ENCODE results near the gene PACRGL. TPM values are rescaled to one million over a fixed set of nuclear protein-coding genes. Genes with fewer than 3 reads are reported as not detected.
A peak's percentile ranks its signal among the peaks of the same experiment; 100 is the strongest.

PACRGL gene
- total RNA-seq = 11.5 to 20.0 TPM (median 11.5 TPM) in 3 replicates
- long read RNA-seq, partial matches to known transcripts = 1 of 7 reads
- long read RNA-seq, other reads (novel, unspliced or antisense) = 4 of 7 reads

- Mint-ChIP-seq H3K9me3 (ENCODE audit: low read depth) (no peaks in the 10 kb centered on the region), H3K27me3 (ENCODE audit: low read depth) (peaks cover 4% of the 10 kb centered on the region), H3K4me1 (ENCODE audit: low read depth) (peaks cover 14% of the 10 kb centered on the region), H3K36me3 (ENCODE audit: low read depth) (peaks cover 3% of the 10 kb centered on the region), H3K4me3 (ENCODE audit: unreplicated experiment) (peak within 1 kb of the TSS; percentile 95), H3K27ac (ENCODE audit: unreplicated experiment) (peak within 1 kb of the TSS; percentile 96)
- peak; percentile 96 for DNase-seq (ENCODE audit: low spot score)
- no peak for TF ChIP-seq CTCF (IDR thresholded peaks at IDR 0.05)
These were observed at the start of gene PACRGL for GRCh38 chr4:20700007-20700761. Gene PACRGL, plus strand, starts transcription at chr4:20700458. Its CDS starts 4,024 bp downstream, at chr4:20704482.

- no peak for TF ChIP-seq CTCF (IDR thresholded peaks at IDR 0.05)
- no peaks in the 10 kb centered on the region for H3K4me1 Mint-ChIP-seq (ENCODE audit: low read depth)
- H3K36me3 Mint-ChIP-seq (ENCODE audit: low read depth) = no peaks in the 10 kb centered on the region
- peaks cover 16% of the 10 kb centered on the region for H3K27me3 Mint-ChIP-seq (ENCODE audit: low read depth)
- DNase-seq (ENCODE audit: low spot score) = no peak
- peaks cover 23% of the 10 kb centered on the region for H3K9me3 Mint-ChIP-seq (ENCODE audit: low read depth)
- H3K4me3 Mint-ChIP-seq (ENCODE audit: unreplicated experiment) = no peak overlapping the region
- H3K27ac Mint-ChIP-seq (ENCODE audit: unreplicated experiment) = no peak overlapping the region
These were observed 47.9 kb upstream of the PACRGL start for GRCh38 chr4:20652226-20652885.

GRCh38 chr4:20658456-20658855, 41.8 kb upstream of the PACRGL start:
- no peak overlapping the region for H3K27ac Mint-ChIP-seq (ENCODE audit: unreplicated experiment)
- DNase-seq (ENCODE audit: low spot score) = no peak
- H3K36me3 Mint-ChIP-seq (ENCODE audit: low read depth) = no peaks in the 10 kb centered on the region
- peaks cover 2% of the 10 kb centered on the region for H3K9me3 Mint-ChIP-seq (ENCODE audit: low read depth)
- peaks cover 3% of the 10 kb centered on the region for H3K4me1 Mint-ChIP-seq (ENCODE audit: low read depth)
- H3K27me3 Mint-ChIP-seq (ENCODE audit: low read depth) = peaks cover 15% of the 10 kb centered on the region
- TF ChIP-seq CTCF (IDR thresholded peaks at IDR 0.05) = no peak
- H3K4me3 Mint-ChIP-seq (ENCODE audit: unreplicated experiment) = no peak overlapping the region

- Mint-ChIP-seq H3K36me3 (ENCODE audit: low read depth) (no peaks in the 10 kb centered on the region), H3K9me3 (ENCODE audit: low read depth) (no peaks in the 10 kb centered on the region), H3K4me1 (ENCODE audit: low read depth) (peaks cover 3% of the 10 kb centered on the region), H3K27me3 (ENCODE audit: low read depth) (peaks cover 13% of the 10 kb centered on the region), H3K27ac (ENCODE audit: unreplicated experiment) (no peak overlapping the region), H3K4me3 (ENCODE audit: unreplicated experiment) (no peak overlapping the region)
- DNase-seq (ENCODE audit: low spot score) = no peak
- no peak for TF ChIP-seq CTCF (IDR thresholded peaks at IDR 0.05)
These were observed 37.4 kb upstream of the PACRGL start for GRCh38 chr4:20662851-20663250.

- no peak overlapping the region for H3K27ac Mint-ChIP-seq (ENCODE audit: unreplicated experiment)
- TF ChIP-seq CTCF (IDR thresholded peaks at IDR 0.05) = no peak
- H3K9me3 Mint-ChIP-seq (ENCODE audit: low read depth) = no peaks in the 10 kb centered on the region
- no peak overlapping the region for H3K4me3 Mint-ChIP-seq (ENCODE audit: unreplicated experiment)
- no peaks in the 10 kb centered on the region for H3K36me3 Mint-ChIP-seq (ENCODE audit: low read depth)
- DNase-seq (ENCODE audit: low spot score) = no peak
- H3K27me3 Mint-ChIP-seq (ENCODE audit: low read depth) = peaks cover 10% of the 10 kb centered on the region
- peaks cover 3% of the 10 kb centered on the region for H3K4me1 Mint-ChIP-seq (ENCODE audit: low read depth)
These were observed 34.0 kb upstream of the PACRGL start for GRCh38 chr4:20666012-20666860.

Measured in chondrocyte (in vitro differentiated cells).